Ureter (tissue), 1 donor: ENCODE results near the gene KLF11. TPM values are rescaled to one million over a fixed set of nuclear protein-coding genes. Genes with fewer than 3 reads are reported as not detected.
A peak's percentile ranks its signal among the peaks of the same experiment; 100 is the strongest.
"Not testable (repeated sequence)": the region's sequence is repeated elsewhere in the genome, so short reads cannot be mapped to it uniquely, and the experiment has no call there.

Experiments used
- DNase-seq: peaks from one replicate; pipeline ENCODE4 v3.0.0-alpha.2; 2020; ENCODE audit warnings: low spot score
- total RNA-seq: library from RNA; stranded (reverse); gene quantifications from one replicate; pipeline ENCODE4 v1.2.4, GENCODE V29; 2023
- donor health status: DM: yes; HTN: yes; CAD: no.

KLF11 gene
- total RNA-seq, 1 donor from 2014 or later: 18.8 TPM

DNA sequence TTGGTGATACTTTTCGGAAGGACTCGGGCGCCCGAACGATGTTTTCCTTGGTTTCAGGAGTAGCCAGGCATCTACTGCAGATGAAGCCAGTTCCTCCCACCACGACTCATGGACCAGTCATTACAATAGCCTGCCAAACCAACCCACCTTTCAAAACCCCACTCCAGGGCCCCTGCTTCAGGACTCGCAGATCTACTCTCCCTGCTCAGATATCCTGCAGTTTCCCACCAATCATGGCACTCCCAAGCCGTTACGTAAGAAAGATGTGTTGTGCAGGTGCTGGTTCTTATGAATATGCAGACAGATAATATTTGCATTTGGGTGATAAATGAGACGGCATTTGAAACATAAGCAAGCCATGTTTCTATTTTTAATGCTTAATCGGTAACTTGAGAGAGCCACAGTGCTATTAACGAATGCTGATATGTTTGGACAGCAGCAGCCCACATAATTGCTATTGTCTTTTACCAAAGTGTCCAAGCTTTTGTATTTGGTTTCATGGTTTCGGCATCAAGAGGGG is 40.4 kb downstream of the KLF11 start:
- DNase-seq: no peak

DNA sequence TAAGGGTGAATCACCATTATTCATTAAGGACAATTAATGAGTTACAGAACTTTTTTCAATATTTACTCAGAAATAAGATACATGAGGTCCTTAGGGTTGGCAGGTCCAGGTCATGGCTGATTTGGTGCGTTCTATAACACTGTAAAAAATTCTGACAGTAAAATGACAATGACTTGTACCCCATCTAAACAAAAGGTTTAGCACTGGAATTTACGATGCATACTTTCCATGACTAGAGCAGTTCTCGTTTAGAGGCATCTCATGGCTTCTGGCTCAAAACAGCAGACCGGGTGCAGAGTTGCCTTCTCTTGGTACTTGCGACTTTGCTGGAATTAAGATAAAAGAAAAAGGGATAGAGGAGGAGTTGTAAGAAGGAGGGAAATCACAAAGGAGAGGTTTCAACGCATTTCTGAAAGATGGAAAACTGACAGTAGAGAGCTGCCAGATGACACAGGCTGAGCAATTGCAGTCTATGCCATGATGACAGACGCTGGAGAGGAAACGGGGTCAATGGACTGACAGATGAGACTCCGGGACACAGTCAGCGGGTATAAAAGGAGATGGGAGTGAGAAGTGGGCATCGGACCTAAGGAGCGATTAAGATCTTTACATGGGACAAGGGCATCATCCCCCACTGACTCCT is 41.0 kb downstream of the KLF11 start:
- no peak for DNase-seq

DNA sequence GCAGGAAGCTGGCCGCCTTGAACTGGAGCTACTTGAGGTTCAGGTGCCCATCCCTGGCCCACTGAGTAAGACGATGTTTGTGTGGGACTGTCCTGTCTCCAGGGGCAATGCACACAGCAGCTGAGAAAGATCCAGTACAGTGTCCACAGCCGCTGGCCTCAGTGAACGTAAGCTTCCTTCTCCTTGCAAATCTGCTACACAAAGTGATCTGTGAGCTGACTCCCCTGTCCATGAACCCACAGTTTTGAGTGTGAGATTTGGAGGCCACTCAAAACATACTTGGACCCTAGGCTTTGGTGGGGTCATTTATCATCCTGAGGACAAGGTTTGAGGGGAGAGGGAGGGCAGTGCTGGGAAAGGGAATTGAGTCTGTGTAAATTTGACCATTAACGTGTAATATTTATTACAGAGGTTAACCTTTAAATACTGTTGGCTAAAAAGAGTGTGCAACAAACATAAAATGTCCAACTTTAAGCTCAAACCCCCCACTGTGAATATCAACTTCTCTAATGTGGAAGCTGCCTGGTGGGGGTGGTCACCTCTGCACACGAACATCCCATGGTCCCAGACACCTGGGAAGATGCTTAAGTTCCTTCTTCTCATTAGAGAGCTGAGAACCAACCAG is 41.8 kb downstream of the KLF11 start:
- DNase-seq: no peak

DNA sequence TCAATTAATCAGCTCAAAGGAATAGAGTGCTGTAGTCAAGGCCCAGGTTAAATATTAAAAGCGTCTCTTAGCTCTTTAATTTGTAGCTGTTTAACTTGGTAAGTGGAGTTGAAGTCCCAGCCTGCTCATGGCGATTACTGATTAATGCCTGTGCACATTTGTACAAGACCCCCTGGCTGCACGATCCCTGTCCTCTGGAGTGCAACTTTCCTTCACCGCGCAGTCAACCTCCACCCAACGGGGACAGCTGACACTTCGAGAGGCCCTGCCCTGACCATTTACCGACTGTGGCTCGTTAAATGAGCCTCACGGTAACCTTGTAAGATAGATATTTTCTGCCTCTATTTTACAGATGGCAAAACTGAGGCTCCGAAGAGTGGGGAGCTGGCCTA is 42.3 kb downstream of the KLF11 start:
- no peak for DNase-seq

DNA sequence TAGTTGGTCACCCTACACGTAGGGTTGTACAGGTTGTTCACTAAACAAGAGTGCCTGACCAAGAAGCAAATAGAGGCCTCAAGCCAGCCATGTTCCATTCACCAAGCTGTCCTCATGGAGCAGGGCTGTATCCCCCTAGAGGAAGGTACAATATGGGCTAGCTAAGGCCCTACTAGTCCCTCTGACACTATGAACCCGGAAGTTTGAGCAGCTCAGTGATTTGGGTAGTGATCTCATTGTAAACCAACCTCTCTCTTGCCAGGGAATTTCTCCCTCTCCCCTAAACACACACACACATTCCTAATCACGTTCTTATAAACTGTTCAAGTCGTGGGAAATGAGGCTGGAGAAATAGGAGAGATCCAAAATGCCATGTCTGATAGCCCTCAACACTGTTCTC is 43.6 kb downstream of the KLF11 start:
- DNase-seq: no peak

DNA sequence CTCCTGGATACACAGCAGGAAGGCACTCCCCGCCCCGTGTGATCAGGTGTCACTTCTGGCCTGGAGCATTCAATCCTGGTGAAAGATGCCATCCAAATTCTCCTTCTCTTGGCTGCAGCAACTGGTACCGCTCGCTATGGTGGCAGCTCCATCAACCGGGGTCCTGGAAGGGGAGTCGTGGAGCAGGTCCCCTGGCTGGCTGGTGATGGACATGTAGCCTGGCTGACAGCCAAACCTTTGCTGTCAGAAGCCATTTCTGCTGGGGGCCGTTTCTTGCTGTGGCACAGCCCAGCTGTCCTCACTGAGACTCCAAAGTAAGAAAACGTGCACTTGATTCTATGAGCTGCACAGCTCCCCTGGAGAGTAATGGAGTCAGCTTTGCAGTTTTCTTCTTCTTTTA is 44.0 kb downstream of the KLF11 start:
- DNase-seq: no peak

DNA sequence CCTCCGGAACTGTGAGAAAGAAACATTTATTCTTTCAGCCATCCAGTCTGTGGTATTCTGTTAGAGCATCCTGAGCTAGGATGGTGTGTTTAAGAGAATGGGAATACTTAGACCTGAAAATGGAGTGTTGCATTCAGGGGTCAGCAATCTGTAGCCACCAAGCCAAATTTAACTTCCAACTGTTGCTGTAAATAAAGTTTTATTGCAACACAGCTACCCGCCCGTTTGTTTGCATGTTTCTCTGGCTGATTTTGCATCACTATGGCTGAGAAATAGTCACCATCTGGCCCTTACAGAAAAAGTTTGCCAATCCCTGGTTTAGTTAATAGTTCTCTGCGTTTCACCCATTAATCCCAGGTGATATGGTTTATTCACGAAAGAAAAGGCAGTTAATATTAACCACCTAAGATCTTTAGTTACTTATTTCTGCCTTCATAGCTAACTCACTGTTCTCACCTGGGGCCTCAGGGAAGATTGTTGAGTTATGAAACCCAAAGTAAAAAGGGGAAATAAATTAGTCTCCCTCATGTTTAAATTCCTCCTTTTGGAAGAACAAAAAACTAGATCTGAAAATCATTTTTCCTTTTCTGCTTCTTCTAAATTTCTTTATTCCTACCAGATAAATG is 46.3 kb downstream of the KLF11 start:
- DNase-seq: no peak

DNA sequence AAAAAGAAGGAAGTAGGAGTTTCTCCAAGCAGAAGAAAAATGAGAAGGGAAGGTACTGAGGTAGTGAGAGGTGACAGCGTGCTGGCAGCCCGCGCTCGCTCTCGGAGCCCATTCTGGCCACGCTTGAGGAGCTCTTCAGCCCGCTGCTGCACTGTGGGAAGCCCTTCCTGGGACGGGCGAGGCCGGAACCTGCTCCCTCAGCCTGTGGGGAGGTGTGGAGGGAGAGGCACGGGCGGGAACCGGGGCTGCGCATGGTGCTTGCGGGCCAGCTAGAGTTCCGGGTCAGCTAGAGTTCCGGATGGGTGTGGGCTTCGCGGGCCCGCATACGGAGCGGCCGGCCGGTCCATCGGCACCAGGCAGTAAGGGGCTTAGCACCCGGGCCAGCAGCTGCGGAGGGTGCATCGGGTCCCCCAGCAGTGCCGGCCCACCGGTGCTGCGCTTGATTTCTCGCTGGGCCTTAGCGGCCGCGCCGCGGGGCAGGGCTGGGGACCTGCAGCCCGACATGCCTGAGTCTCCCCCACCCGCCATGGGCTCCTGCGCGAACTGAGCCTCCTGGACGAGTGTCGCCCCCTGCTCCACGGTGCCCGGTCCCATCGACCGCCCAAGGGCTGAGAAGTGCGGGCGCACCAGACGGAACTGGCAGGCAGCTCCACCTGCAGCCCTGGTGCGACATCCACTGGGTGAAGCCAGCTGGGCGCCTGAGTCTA is 48.0 kb downstream of the KLF11 start:
- DNase-seq: peak; percentile 57

DNA sequence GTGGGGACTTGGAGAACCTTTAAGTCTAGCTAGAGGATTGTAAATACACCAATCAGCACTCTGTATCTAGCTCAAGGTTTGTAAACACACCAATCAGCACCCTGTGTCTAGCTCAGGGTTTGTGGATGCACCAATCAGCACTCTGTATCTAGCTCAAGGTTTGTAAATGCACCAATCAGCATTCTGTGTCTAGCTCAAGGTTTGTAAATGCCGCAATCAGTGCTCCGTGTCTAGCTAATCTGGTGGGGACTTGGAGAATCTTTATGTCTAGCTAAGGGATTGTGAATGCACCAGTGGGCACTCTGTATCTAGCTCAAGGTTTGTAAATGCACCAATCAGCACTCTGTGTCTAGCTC is 48.5 kb downstream of the KLF11 start:
- not testable (repeated sequence) for DNase-seq

DNA sequence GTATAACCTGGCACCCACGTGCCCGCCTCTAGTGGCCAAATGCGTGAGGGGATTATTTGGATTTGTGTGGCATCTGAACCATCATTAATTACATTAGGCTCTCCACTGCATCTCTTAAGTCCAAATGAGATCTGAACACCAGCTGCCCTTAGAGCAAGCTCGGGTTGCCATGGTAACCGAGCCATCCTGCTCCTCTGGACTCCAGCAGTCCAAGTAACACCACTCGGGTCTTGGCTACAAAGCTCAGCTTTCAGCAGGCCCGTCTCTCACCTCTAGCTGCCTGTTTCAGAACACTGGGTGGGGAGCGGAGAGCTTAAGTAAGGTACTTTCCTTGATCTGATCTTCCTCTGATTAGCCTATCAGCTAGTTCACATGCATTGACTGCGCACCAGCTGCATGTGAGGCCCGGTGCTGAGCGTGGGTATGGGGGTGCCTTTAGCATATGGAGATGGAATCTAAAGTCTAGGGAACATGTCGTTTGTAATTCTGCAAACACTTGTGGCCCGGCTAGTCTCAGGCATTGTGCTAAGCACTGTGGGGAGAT is 51.0 kb downstream of the KLF11 start:
- no peak for DNase-seq

DNA sequence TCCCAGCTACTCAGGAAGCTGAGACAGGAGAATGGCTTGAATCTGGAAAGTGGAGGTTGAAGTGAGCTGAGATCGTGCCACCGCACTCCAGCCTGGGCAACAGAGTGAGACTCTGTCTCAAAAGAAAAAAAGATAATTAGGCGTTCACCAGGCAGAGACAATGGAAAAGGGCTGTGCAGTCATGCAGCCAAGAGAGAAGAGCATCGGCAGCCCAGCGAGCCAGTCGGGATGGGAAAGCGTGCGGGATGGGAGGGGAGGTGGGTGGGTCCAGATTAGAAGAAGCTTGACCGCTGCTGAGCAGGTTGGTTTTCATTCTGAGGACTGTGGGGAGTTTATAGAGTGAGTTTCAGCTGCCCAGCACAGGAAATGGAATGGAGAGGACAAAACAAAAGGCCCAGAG is 51.8 kb downstream of the KLF11 start:
- no peak for DNase-seq

DNA sequence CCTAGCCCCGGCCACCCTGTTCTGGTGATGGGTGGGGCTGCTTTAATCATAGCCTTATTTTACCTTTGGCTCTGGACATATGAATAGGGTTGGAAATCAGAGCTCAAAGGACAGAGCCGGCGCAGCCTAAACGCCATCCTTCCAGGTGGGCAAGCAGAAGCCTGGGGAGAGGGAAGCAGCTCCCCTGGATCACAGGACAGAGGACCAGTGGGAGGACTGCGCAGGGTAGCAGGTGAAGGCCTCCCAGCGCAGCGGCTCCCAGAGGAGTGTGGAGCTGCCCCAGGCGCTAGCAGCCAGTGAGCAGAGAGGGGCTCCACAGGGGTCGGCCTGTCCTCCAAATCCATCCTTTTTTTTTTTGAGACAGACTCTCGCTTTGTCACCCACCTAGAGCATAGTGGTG is 53.3 kb downstream of the KLF11 start:
- no peak for DNase-seq

DNA sequence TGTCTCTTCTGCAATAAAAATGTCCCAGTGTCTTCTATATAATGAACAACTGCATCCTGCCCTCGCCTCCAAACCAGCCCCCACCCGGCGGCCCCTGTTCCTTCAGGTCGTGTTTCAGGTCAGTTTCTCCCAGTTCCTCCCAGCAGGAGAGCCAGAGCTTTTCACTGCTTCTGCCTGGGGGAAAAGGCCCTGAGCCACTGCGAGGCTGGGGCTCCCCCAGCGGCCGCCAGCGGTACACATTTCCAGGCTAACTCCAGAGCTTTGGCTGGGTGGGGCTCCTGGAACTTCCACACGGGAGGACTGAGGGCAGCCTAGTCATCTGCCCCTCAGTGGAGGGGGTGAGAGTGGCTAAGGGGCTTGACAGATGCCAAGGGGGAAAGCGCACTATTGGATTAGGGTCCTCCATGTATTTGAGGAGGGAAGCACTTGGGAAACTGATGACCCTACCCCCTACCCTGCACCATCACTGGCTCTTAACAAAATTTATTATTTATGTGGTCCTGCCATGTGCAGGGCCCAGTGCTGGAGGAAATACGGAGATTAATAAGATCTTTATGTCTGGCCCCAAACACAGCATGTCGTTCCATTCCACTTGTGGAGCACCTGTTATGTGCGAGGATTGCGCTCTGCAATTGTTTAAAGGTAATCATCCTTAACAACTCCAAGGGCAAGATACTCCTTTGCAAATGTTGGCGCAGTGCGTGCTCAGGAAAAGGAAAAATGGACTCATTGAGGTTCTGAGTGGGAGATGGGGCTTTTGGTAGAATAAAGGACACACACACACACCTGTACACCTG is 54.2 kb downstream of the KLF11 start:
- no peak for DNase-seq

DNA sequence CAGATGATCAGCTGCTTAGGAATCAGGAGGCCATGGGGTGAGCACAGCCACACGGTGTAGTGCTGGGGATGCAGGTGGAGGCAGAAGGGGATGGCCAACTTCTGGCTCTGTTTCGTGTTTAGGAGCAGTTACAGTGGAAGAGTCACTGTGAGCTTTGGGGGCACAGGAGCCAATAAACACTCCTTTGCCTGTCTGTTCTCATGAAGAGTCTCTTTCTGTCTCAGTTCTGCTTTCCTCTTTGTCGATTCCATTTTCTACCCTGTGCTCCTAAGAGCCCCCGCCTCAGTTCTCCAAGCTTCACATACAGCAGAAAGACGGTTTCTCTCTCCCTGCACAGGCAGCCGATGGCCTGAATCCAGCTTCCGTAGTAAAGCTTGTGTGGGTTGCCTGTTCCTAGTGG is 58.1 kb downstream of the KLF11 start:
- no peak for DNase-seq

DNA sequence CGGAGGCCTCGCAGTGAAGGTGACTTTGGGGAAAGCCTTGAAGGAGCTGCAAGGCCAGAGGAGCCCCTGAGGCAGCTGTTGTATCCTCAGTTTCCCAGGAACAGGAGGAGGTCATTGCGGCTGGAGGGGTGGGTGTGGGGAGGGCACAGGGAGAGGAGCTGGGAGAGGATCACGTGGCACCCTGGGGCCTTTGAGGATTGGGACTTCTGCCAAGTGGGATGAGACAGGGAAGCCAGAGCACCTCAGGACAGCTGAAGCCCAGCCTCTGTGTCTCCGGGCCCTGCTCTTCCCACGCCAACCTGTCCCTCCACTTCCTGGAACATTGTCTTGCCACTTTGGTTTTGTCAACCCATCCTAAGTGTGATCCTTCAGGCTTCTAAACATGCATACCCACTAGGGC is 59.8 kb downstream of the KLF11 start:
- DNase-seq: no peak

Other genes starting within 250 kb of the KLF11 start
- 41.1 TPM for gene TAF1B, start 200.1 kb upstream of the KLF11 start, total RNA-seq
- gene GRHL1, start 91.9 kb upstream of the KLF11 start, total RNA-seq: 61.6 TPM
- gene CYS1, start 36.9 kb downstream of the KLF11 start, total RNA-seq: 4.0 TPM
- 2.2 TPM for gene RRM2, start 79.2 kb downstream of the KLF11 start, total RNA-seq